ENCODE results near the gene HYAL2.

Gene HYAL2

GRCh38 chr3:50271314-50271936 is 51.1 kb downstream of the HYAL2 start:
- no peak for DNase-seq (ENCODE audit: low spot score)

- DNase-seq (ENCODE audit: low spot score): no peak
Observed at GRCh38 chr3:50270422-50271224, 51.9 kb downstream of the HYAL2 start.

GRCh38 chr3:50269977-50270413 is 52.5 kb downstream of the HYAL2 start:
- peak; percentile 78 for DNase-seq (ENCODE audit: low spot score)

GRCh38 chr3:50269460-50269859 is 53.1 kb downstream of the HYAL2 start:
- DNase-seq (ENCODE audit: low spot score): no peak

GRCh38 chr3:50268703-50269451 is 53.7 kb downstream of the HYAL2 start, which contains the start of gene SEMA3B:
TSS of gene SEMA3B (plus strand) at chr3:50269147. CDS start at chr3:50269241, 94 bp downstream.
- DNase-seq (ENCODE audit: low spot score): peak; percentile 58

- no peak for DNase-seq (ENCODE audit: low spot score)
Observed at GRCh38 chr3:50268276-50268675, 54.3 kb downstream of the HYAL2 start.
